ENCODE data around the gene ST3GAL4. TPM values are rescaled to one million over a fixed set of nuclear protein-coding genes. Genes with fewer than 3 reads are reported as not detected.

ST3GAL4 gene
- total and polyA plus RNA-seq, 9 donors: 25.2 to 34.4 (median 28.8) TPM

DNA sequence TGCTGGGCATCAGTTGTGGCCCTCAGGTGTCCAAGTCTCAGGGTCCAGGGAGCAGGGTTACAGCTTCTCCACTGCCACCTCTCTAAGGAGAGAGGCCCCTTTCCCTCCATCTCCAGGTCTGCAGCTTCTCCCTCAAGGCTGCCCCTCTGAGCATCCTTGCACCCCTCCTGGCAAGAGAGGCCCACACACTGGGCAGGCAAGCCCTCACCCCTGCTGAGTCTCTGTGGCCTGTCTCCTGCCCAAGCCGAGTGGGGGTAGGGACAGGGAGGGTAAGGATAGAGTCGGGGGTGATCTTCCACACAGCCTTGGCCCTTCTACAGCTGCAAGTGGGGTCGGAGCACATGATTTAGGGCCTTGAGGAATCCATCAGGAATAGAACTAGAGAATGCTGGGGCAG, 76.6 kb downstream of the ST3GAL4 start:
- 78% methylated on average over 2 of the region's 3 CpGs for WGBS (ENCODE audit: insufficient coverage)
- H3K9me3 ChIP-seq (replicated peaks; ENCODE audit: control insufficient read depth, low read depth, low read length): no peaks in the 10 kb centered on the region
- no peak overlapping the region for H3K27ac ChIP-seq (ENCODE audit: low read length)
- DNase-seq: no peak
- no peak overlapping the region for H3K4me3 ChIP-seq (ENCODE audit: low read length)
- H3K36me3 ChIP-seq (ENCODE audit: control insufficient read depth, insufficient read depth, low read length): no peaks in the 10 kb centered on the region
- peaks cover 35% of the 10 kb centered on the region for H3K4me1 ChIP-seq (ENCODE audit: control insufficient read depth, insufficient read depth, low read length)
- no peaks in the 10 kb centered on the region for H3K27me3 ChIP-seq (ENCODE audit: control insufficient read depth, insufficient read depth, low read length)

- WGBS (ENCODE audit: insufficient coverage): 64% methylated on average over 4 of the region's 6 CpGs
- Histone ChIP-seq H3K4me1 (ENCODE audit: control insufficient read depth, insufficient read depth, low read length) (peaks cover 30% of the 10 kb centered on the region), H3K9me3 (replicated peaks; ENCODE audit: control insufficient read depth, low read depth, low read length) (no peaks in the 10 kb centered on the region), H3K27ac (ENCODE audit: low read length) (no peak overlapping the region), H3K36me3 (ENCODE audit: control insufficient read depth, insufficient read depth, low read length) (peaks cover 3% of the 10 kb centered on the region), H3K4me3 (ENCODE audit: low read length) (no peak overlapping the region), H3K27me3 (ENCODE audit: control insufficient read depth, insufficient read depth, low read length) (no peaks in the 10 kb centered on the region)
- DNase-seq: no peak
These were observed 77.0 kb downstream of the ST3GAL4 start for GRCh38 chr11:126432525-126432924.

DNA sequence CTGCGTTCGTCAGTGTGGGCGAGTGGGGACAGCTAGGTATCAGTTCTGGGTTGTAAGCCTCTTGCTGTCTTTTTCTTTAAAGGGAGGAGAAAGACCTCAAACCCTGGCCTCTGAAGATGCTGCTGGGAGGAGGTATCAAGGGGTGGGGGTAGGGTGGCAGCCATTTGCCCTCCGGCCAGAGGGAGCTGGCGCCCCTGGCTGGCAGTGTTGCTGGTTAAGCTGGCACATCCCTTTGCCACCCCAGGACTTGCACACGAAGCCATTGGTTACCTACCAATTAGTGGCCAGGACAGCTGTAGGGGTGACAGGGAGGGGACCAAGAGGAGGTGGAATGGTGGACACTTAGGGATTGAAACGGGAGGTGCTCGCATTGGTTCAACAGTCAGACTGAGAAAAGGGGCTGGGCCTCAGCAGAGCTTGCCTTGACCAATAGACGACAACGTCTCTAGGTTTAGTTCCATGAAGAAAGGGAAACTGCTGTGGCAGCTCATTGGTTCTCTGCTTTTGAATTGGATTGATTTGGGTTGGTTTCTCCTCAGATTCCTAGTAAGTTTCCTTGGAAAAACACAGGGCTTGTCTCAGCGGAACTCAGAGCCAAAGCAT, 77.9 kb downstream of the ST3GAL4 start:
- 81% methylated on average over 8 of the region's 11 CpGs for WGBS (ENCODE audit: insufficient coverage)
- no peak for DNase-seq
- H3K9me3 ChIP-seq (replicated peaks; ENCODE audit: control insufficient read depth, low read depth, low read length): no peaks in the 10 kb centered on the region
- H3K27me3 ChIP-seq (ENCODE audit: control insufficient read depth, insufficient read depth, low read length): no peaks in the 10 kb centered on the region
- no peak overlapping the region for H3K27ac ChIP-seq (ENCODE audit: low read length)
- H3K36me3 ChIP-seq (ENCODE audit: control insufficient read depth, insufficient read depth, low read length): peaks cover 3% of the 10 kb centered on the region
- H3K4me1 ChIP-seq (ENCODE audit: control insufficient read depth, insufficient read depth, low read length): peaks cover 23% of the 10 kb centered on the region
- H3K4me3 ChIP-seq (ENCODE audit: low read length): no peak overlapping the region

DNA sequence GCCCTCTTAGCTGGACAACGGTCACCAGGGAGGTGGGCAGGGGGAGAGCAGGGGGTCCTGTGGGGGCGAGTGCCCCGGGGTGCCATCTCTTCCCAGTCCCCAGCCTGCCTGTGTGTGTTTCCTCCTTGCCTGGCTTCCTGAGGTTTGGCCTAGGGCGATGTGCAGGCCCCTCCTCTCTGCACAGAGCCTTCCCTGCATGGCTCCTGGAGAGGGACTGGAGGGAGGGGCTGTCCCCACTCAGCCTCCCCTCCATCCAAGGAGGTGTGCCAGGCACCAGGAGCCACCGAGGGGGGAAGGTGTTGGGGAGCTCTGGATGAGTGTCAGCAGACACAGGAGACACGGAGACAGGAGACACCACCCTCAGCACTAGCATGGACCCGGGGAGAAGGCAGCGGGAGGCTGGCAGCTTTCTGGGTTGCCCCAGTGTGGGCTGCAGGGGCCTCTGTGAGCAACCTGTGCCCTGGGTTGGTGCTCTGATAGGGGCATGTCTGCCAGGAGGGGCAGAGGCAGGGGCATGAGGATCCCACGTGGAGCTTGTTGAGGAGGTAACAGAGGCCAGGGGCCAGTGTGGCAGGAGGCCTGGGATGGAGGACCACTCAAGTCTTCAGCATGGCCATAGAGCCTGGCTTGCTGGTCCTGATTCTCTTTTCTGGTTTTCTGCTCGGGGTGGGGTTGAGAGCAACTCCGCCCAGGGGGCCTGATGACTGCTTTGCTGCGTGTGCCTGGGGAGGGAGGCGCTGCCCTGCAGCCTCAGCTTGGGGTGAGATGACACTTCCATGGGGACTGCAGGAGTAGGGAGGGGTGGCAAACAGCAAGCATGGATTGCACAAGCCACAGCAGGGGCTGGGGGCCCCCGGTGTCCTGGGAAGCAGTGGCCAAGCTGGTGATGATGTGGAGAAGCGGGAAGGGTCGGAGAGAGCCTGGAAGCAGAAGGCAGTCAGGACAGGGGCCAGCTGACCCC, 78.8 kb downstream of the ST3GAL4 start:
- Histone ChIP-seq H3K27me3 (ENCODE audit: control insufficient read depth, insufficient read depth, low read length) (no peaks in the 10 kb centered on the region), H3K9me3 (replicated peaks; ENCODE audit: control insufficient read depth, low read depth, low read length) (no peaks in the 10 kb centered on the region), H3K36me3 (ENCODE audit: control insufficient read depth, insufficient read depth, low read length) (peaks cover 3% of the 10 kb centered on the region), H3K4me3 (ENCODE audit: low read length) (no peak overlapping the region), H3K4me1 (ENCODE audit: control insufficient read depth, insufficient read depth, low read length) (peaks cover 23% of the 10 kb centered on the region), H3K27ac (ENCODE audit: low read length) (no peak overlapping the region)
- WGBS (ENCODE audit: insufficient coverage): 72% methylated on average over 11 of the region's 16 CpGs
- no peak for DNase-seq

DNA sequence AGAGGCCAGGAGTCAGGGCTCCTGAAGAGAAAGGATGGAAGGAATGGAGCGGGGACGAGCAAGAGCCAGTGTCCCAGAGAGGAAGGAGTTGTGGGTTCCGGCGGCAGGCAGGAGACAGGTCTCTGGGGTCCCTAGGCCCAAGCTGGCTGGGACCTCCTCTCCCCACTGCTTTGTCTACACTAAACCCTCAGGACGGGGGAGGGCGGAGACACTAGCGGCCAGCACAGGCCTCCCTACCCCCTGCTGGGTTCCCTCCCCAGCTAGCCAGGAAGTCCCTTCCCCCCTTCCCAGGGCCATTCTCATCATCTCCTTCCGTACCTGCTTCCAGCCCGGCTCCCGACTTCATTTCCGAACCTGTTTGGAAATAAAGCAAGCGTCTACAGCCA, 79.5 kb downstream of the ST3GAL4 start:
- no peak for DNase-seq
- 50% methylated on average over 5 of the region's 12 CpGs for WGBS (ENCODE audit: insufficient coverage)
- Histone ChIP-seq H3K36me3 (ENCODE audit: control insufficient read depth, insufficient read depth, low read length) (peaks cover 3% of the 10 kb centered on the region), H3K4me3 (ENCODE audit: low read length) (no peak overlapping the region), H3K9me3 (replicated peaks; ENCODE audit: control insufficient read depth, low read depth, low read length) (no peaks in the 10 kb centered on the region), H3K27ac (ENCODE audit: low read length) (no peak overlapping the region), H3K4me1 (ENCODE audit: control insufficient read depth, insufficient read depth, low read length) (peaks cover 23% of the 10 kb centered on the region), H3K27me3 (ENCODE audit: control insufficient read depth, insufficient read depth, low read length) (no peaks in the 10 kb centered on the region)

- H3K27ac ChIP-seq (ENCODE audit: low read length): no peak overlapping the region
- peaks cover 3% of the 10 kb centered on the region for H3K36me3 ChIP-seq (ENCODE audit: control insufficient read depth, insufficient read depth, low read length)
- H3K27me3 ChIP-seq (ENCODE audit: control insufficient read depth, insufficient read depth, low read length): no peaks in the 10 kb centered on the region
- H3K4me3 ChIP-seq (ENCODE audit: low read length): no peak overlapping the region
- no peak for DNase-seq
- WGBS (ENCODE audit: insufficient coverage): 84% methylated on average over 7 of the region's 7 CpGs
- H3K4me1 ChIP-seq (ENCODE audit: control insufficient read depth, insufficient read depth, low read length): peaks cover 31% of the 10 kb centered on the region
- H3K9me3 ChIP-seq (replicated peaks; ENCODE audit: control insufficient read depth, low read depth, low read length): no peaks in the 10 kb centered on the region
These were observed 80.8 kb downstream of the ST3GAL4 start for GRCh38 chr11:126436209-126436755.

- Histone ChIP-seq H3K27me3 (ENCODE audit: control insufficient read depth, insufficient read depth, low read length) (peaks cover 3% of the 10 kb centered on the region), H3K27ac (ENCODE audit: low read length) (no peak overlapping the region), H3K36me3 (ENCODE audit: control insufficient read depth, insufficient read depth, low read length) (peaks cover 3% of the 10 kb centered on the region), H3K9me3 (replicated peaks; ENCODE audit: control insufficient read depth, low read depth, low read length) (no peaks in the 10 kb centered on the region), H3K4me3 (ENCODE audit: low read length) (no peak overlapping the region), H3K4me1 (ENCODE audit: control insufficient read depth, insufficient read depth, low read length) (peaks cover 26% of the 10 kb centered on the region)
- no peak for DNase-seq
- 98% methylated on average over 5 of the region's 5 CpGs for WGBS (ENCODE audit: insufficient coverage)
These were observed 82.2 kb downstream of the ST3GAL4 start for GRCh38 chr11:126437731-126438130.

- Histone ChIP-seq H3K36me3 (ENCODE audit: control insufficient read depth, insufficient read depth, low read length) (peaks cover 3% of the 10 kb centered on the region), H3K27me3 (ENCODE audit: control insufficient read depth, insufficient read depth, low read length) (peaks cover 8% of the 10 kb centered on the region), H3K4me1 (ENCODE audit: control insufficient read depth, insufficient read depth, low read length) (peaks cover 28% of the 10 kb centered on the region), H3K9me3 (replicated peaks; ENCODE audit: control insufficient read depth, low read depth, low read length) (no peaks in the 10 kb centered on the region), H3K4me3 (ENCODE audit: low read length) (no peak overlapping the region), H3K27ac (ENCODE audit: low read length) (no peak overlapping the region)
- WGBS (ENCODE audit: insufficient coverage): no CpG with 5 or more reads among the region's 9 CpGs
- DNase-seq: no peak
These were observed 82.8 kb downstream of the ST3GAL4 start for GRCh38 chr11:126438272-126438671.

- whole genome bisulfite sequencing (ENCODE audit: insufficient coverage): 40% methylated on average over 3 of the region's 5 CpGs
- Histone ChIP-seq H3K4me1 (ENCODE audit: control insufficient read depth, insufficient read depth, low read length) (peaks cover 26% of the 10 kb centered on the region), H3K9me3 (replicated peaks; ENCODE audit: control insufficient read depth, low read depth, low read length) (no peaks in the 10 kb centered on the region), H3K4me3 (ENCODE audit: low read length) (no peak overlapping the region), H3K36me3 (ENCODE audit: control insufficient read depth, insufficient read depth, low read length) (peaks cover 3% of the 10 kb centered on the region), H3K27me3 (ENCODE audit: control insufficient read depth, insufficient read depth, low read length) (peaks cover 8% of the 10 kb centered on the region), H3K27ac (ENCODE audit: low read length) (no peak overlapping the region)
- no peak for DNase-seq
These were observed 83.2 kb downstream of the ST3GAL4 start for GRCh38 chr11:126438691-126439090.

DNA sequence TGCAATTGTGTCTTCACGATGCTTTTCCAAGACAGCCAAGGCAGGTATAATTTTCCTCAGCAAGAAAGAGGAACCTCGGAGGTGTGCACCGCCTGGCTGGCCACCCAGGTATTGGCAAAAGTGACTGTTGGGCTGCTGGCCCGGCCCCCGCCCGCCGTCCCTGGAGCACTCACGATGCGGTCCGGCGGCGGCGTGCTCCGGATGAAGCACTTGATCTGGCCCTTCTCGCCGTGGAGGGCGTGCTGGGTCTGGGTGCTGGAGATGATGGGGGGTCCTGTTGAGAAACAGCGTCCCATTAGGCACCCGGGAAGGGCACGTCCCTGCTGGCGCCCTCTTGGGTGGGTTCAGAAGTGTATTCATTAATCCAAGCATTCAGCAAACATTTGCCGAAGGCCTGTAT, 84.8 kb downstream of the ST3GAL4 start:
- H3K4me1 ChIP-seq (ENCODE audit: control insufficient read depth, insufficient read depth, low read length): peaks cover 15% of the 10 kb centered on the region
- H3K27ac ChIP-seq (ENCODE audit: low read length): no peak overlapping the region
- H3K9me3 ChIP-seq (replicated peaks; ENCODE audit: control insufficient read depth, low read depth, low read length): no peaks in the 10 kb centered on the region
- peaks cover 8% of the 10 kb centered on the region for H3K27me3 ChIP-seq (ENCODE audit: control insufficient read depth, insufficient read depth, low read length)
- DNase-seq: no peak
- H3K4me3 ChIP-seq (ENCODE audit: low read length): no peak overlapping the region
- WGBS (ENCODE audit: insufficient coverage): 71% methylated on average over 13 of the region's 22 CpGs
- H3K36me3 ChIP-seq (ENCODE audit: control insufficient read depth, insufficient read depth, low read length): peaks cover 3% of the 10 kb centered on the region
